ENCODE measurements around the gene PTPRA. TPM values are rescaled to one million over a fixed set of nuclear protein-coding genes. Genes with fewer than 3 reads are reported as not detected.
A peak's percentile ranks its signal among the peaks of the same experiment; 100 is the strongest.
"Not testable (repeated sequence)": the region's sequence is repeated elsewhere in the genome, so short reads cannot be mapped to it uniquely, and the experiment has no call there.

The PTPRA gene
- total RNA-seq, 1 experiment from 2014 or later: 12.2 TPM

- no peak for DNase-seq (ENCODE audit: low read depth)
These were observed 169.3 kb downstream of the PTPRA start for GRCh38 chr20:3042625-3043024.

GRCh38 chr20:3043322-3043721 is 170.0 kb downstream of the PTPRA start, which contains the start of gene GNRH2:
Gene GNRH2 (plus strand): TSS chr20:3043622. CDS start chr20:3044415, 793 bp downstream.
- DNase-seq (ENCODE audit: low read depth): no peak

GRCh38 chr20:3044336-3044965 is 171.2 kb downstream of the PTPRA start:
- no peak for DNase-seq (ENCODE audit: low read depth)

GRCh38 chr20:3045042-3045815 is 171.9 kb downstream of the PTPRA start:
- peak; percentile 75 for DNase-seq (ENCODE audit: low read depth)

GRCh38 chr20:3045816-3046676 is 172.8 kb downstream of the PTPRA start, which contains the start of gene MRPS26:
Gene MRPS26 (plus strand): TSS chr20:3046052. CDS start chr20:3046069, 17 bp downstream.
- peak; percentile 91 for DNase-seq (ENCODE audit: low read depth)

- no peak for DNase-seq (ENCODE audit: low read depth)
These were observed 173.6 kb downstream of the PTPRA start for GRCh38 chr20:3046677-3047462.

- no peak for DNase-seq (ENCODE audit: low read depth)
These were observed 174.5 kb downstream of the PTPRA start for GRCh38 chr20:3047486-3048419.

GRCh38 chr20:3051385-3052019 is 178.2 kb downstream of the PTPRA start:
- no peak for DNase-seq (ENCODE audit: low read depth)

- DNase-seq (ENCODE audit: low read depth): no peak
These were observed 186.2 kb downstream of the PTPRA start for GRCh38 chr20:3059489-3059888.

- not testable (repeated sequence) for DNase-seq (ENCODE audit: low read depth)
These were observed 190.8 kb downstream of the PTPRA start for GRCh38 chr20:3064119-3064518.

- DNase-seq (ENCODE audit: low read depth): no peak
These were observed 194.1 kb downstream of the PTPRA start for GRCh38 chr20:3067139-3068014.

GRCh38 chr20:3068075-3068474 is 194.8 kb downstream of the PTPRA start:
- no peak for DNase-seq (ENCODE audit: low read depth)

GRCh38 chr20:3068986-3069900 is 196.0 kb downstream of the PTPRA start:
- no peak for DNase-seq (ENCODE audit: low read depth)

GRCh38 chr20:3070725-3071124 is 197.4 kb downstream of the PTPRA start:
- no peak for DNase-seq (ENCODE audit: low read depth)

GRCh38 chr20:3071266-3071609 is 198.0 kb downstream of the PTPRA start:
- DNase-seq (ENCODE audit: low read depth): no peak

- no peak for DNase-seq (ENCODE audit: low read depth)
These were observed 198.6 kb downstream of the PTPRA start, which contains the start of gene OXT for GRCh38 chr20:3071610-3072529. Gene OXT (plus strand): TSS chr20:3071620. CDS start chr20:3071656, 36 bp downstream.

Measured in Daoy (cell line).